Mesothelial cell of epicardium (in vitro differentiated cells): ENCODE data around the gene CCNK. TPM values are rescaled to one million over a fixed set of nuclear protein-coding genes. Genes with fewer than 3 reads are reported as not detected.

Source experiments
- DNase-seq, 2 experiments: peaks; one replicate each; pipeline ENCODE4 v3.0.0; 2021; ENCODE audit warnings: low spot score in 2 of 2; ENCODE audit not compliant: unreplicated experiment in 2 of 2
- H3K27ac Mint-ChIP-seq: 2 replicates; pipeline ENCODE4 v1.8.0; 2021; ENCODE audit warnings: mixed read lengths
- H3K27me3 Mint-ChIP-seq: 2 replicates; pipeline ENCODE4 v1.8.0; 2021; ENCODE audit warnings: low read depth, mixed read lengths
- H3K36me3 Mint-ChIP-seq: 2 replicates; pipeline ENCODE4 v1.8.0; 2021; ENCODE audit warnings: mixed read lengths
- H3K4me1 Mint-ChIP-seq: 2 replicates; pipeline ENCODE4 v1.8.0; 2021; ENCODE audit warnings: mixed read lengths
- H3K4me3 Mint-ChIP-seq: 2 replicates; pipeline ENCODE4 v1.8.0; 2021; ENCODE audit warnings: mild to moderate bottlenecking, moderate library complexity, mixed read lengths
- H3K9me3 Mint-ChIP-seq: 2 replicates; pipeline ENCODE4 v1.8.0; 2021; ENCODE audit warnings: mixed read lengths
- total RNA-seq: library from RNA; stranded (reverse); gene quantifications from 3 replicates; pipeline ENCODE4 v1.2.1, GENCODE V29; 2021
- TF ChIP-seq, protein P1 (sequence below): fragments of 200-600 bp; sonication (generic); IDR thresholded peaks from one replicate; pipeline ENCODE4 v1.5.0; 2021; ENCODE audit warnings: antibody characterized with exemption; ENCODE audit not compliant: unreplicated experiment

The CCNK gene
- total RNA-seq, 1 donor from 2014 or later, result 65.1 TPM

DNA sequence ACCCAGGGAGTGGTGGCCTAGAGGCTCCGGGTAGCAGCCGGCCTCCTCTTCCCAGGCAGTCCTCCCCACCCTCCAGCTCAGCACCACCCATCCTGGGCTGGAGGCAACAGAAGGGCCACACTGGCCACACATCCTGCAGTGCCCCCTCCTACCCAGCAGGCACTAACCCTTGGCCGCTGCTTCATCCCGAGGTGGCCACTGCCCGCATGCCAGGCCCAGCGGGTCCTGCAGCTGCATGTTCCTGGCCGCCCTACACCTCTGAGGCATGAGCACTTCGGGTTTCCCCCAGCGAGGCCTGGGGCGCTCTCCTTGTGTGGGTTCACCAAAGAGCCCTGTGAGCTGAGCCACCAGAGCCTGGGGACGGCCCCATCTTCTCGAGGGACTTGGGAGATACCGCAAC lies 61.4 kb downstream of the CCNK start:
- TF ChIP-seq, protein P1, sequence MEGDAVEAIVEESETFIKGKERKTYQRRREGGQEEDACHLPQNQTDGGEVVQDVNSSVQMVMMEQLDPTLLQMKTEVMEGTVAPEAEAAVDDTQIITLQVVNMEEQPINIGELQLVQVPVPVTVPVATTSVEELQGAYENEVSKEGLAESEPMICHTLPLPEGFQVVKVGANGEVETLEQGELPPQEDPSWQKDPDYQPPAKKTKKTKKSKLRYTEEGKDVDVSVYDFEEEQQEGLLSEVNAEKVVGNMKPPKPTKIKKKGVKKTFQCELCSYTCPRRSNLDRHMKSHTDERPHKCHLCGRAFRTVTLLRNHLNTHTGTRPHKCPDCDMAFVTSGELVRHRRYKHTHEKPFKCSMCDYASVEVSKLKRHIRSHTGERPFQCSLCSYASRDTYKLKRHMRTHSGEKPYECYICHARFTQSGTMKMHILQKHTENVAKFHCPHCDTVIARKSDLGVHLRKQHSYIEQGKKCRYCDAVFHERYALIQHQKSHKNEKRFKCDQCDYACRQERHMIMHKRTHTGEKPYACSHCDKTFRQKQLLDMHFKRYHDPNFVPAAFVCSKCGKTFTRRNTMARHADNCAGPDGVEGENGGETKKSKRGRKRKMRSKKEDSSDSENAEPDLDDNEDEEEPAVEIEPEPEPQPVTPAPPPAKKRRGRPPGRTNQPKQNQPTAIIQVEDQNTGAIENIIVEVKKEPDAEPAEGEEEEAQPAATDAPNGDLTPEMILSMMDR, result no peak
- no peak for DNase-seq
- H3K4me1 Mint-ChIP-seq, result peaks cover 64% of the 10 kb centered on the region
- H3K36me3 Mint-ChIP-seq, result no peaks in the 10 kb centered on the region
- no peaks in the 10 kb centered on the region for H3K9me3 Mint-ChIP-seq
- H3K4me3 Mint-ChIP-seq, result no peak overlapping the region
- H3K27ac Mint-ChIP-seq, result no peak overlapping the region
- H3K27me3 Mint-ChIP-seq, result no peaks in the 10 kb centered on the region

DNA sequence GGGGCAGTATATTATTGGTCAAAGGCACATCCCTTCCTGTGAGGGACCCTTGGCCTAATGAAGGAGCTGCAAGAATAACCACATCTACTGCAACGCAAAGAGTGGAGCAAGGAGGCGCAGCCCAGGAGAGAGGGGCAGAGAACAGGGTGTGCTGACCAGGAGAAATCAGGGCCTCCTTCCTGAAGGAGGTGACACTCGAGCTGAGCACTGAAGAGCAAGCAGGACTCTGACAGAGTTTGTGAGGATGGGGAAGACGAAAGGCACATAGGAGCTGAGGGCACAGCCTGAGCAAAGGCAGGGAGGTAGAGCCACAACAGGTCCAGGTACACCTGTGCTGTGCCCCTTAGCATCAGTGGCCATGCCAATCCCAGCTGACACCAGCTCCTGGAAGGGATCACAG lies 62.2 kb downstream of the CCNK start:
- no peaks in the 10 kb centered on the region for H3K9me3 Mint-ChIP-seq
- H3K4me1 Mint-ChIP-seq, result peaks cover 62% of the 10 kb centered on the region
- no peak overlapping the region for H3K27ac Mint-ChIP-seq
- H3K27me3 Mint-ChIP-seq, result no peaks in the 10 kb centered on the region
- no peaks in the 10 kb centered on the region for H3K36me3 Mint-ChIP-seq
- no peak overlapping the region for H3K4me3 Mint-ChIP-seq
- TF ChIP-seq, protein P1, result no peak
- no peak for DNase-seq

DNA sequence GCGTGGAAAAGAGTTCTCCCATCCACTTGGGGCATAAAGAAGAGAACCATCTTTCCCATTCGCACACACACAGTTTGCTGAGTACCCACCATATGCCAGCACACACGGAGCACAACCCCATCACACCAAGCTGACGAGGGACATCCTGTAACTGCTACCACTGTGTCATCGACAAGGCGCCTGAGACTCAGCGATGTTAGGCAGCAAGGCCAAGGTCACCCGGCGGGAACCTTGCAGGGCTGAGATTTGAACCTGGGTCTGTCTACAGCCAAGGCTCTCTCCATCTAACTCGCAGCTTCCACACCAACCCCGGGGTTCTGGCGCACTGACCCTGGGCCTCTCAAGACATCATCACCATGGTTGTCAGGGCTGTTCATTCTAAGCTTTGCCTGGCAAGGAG lies 62.8 kb downstream of the CCNK start:
- Mint-ChIP-seq H3K27ac (no peak overlapping the region), H3K4me3 (no peak overlapping the region)
- DNase-seq, result no peak

GRCh38 chr14:99544991-99545390 lies 63.8 kb downstream of the CCNK start:
- TF ChIP-seq, protein P1, result no peak
- no peaks in the 10 kb centered on the region for H3K27me3 Mint-ChIP-seq
- H3K36me3 Mint-ChIP-seq, result no peaks in the 10 kb centered on the region
- no peak for DNase-seq
- peaks cover 69% of the 10 kb centered on the region for H3K4me1 Mint-ChIP-seq
- peak overlapping the region; percentile 82 for H3K27ac Mint-ChIP-seq
- H3K9me3 Mint-ChIP-seq, result no peaks in the 10 kb centered on the region
- H3K4me3 Mint-ChIP-seq, result no peak overlapping the region

More for the DNA sequence above, 62.8 kb downstream of the CCNK start:
- Mint-ChIP-seq H3K9me3 (no peaks in the 10 kb centered on the region), H3K27me3 (no peaks in the 10 kb centered on the region), H3K36me3 (no peaks in the 10 kb centered on the region), H3K4me1 (peaks cover 63% of the 10 kb centered on the region)
- TF ChIP-seq, protein P1, result no peak

- H3K4me1 Mint-ChIP-seq, result peaks cover 70% of the 10 kb centered on the region
- H3K27me3 Mint-ChIP-seq, result no peaks in the 10 kb centered on the region
- H3K9me3 Mint-ChIP-seq, result no peaks in the 10 kb centered on the region
Measured at GRCh38 chr14:99545586-99545985, 64.4 kb downstream of the CCNK start.

More at GRCh38 chr14:99545586-99545985, 64.4 kb downstream of the CCNK start:
- peak overlapping the region; percentile 82 for H3K27ac Mint-ChIP-seq
- no peak overlapping the region for H3K4me3 Mint-ChIP-seq
- no peaks in the 10 kb centered on the region for H3K36me3 Mint-ChIP-seq
- TF ChIP-seq, protein P1, result no peak
- DNase-seq, result no peak
